ENCODE results near the gene LRG1. TPM values are rescaled to one million over a fixed set of nuclear protein-coding genes. Genes with fewer than 3 reads are reported as not detected.

LRG1 gene
- total and polyA plus RNA-seq, 10 of the 15 experiments (the other 5 are each of a cell fraction or from before 2014, with no cell fraction given), result 0.29 to 4.7 (median 0.58) TPM

DNA sequence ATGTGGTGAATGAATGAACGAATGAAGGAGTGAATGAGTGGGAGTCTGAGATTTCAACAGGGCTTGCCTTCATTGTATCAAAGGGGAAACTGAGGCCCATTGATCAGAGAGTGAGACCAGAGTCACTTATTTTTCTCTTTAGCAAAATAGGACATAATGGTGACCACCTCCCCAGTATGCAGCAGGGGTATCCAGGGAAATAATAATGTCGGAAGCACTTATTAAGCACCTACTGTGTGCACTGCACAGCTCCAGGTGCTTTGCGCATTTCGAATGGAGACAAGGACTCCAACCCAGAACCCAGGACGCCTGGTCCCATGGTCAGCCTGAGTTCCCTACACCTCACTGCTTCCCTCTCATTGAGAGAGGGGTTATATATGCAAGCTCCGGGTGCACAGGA is 46.4 kb upstream of the LRG1 start (continued):
- no peak for TF ChIP-seq TCF7 (IDR thresholded peaks at IDR 0.05; ENCODE audit: borderline replicate concordance)
- TF ChIP-seq, protein P1, sequence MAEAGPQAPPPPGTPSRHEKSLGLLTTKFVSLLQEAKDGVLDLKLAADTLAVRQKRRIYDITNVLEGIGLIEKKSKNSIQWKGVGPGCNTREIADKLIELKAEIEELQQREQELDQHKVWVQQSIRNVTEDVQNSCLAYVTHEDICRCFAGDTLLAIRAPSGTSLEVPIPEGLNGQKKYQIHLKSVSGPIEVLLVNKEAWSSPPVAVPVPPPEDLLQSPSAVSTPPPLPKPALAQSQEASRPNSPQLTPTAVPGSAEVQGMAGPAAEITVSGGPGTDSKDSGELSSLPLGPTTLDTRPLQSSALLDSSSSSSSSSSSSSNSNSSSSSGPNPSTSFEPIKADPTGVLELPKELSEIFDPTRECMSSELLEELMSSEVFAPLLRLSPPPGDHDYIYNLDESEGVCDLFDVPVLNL (IDR thresholded peaks at IDR 0.05; ENCODE audit: low read depth, low read length), result no peak
- TF ChIP-seq ETV6 (conservative IDR thresholded peaks at IDR 0.05 in 1 of 2, IDR thresholded peaks at IDR 0.05 in 1 of 2; ENCODE audit: borderline replicate concordance in 1 of 2, low read depth in 1 of 2), result no peak
- TF ChIP-seq RAD51 (IDR thresholded peaks at IDR 0.05), result no peak
- TF ChIP-seq PAX5 (IDR thresholded peaks at IDR 0.05; ENCODE audit: borderline replicate concordance, low read depth, low read length), result no peak
- TF ChIP-seq ZNF384 (IDR thresholded peaks at IDR 0.05; ENCODE audit: borderline replicate concordance, low read depth, low read length), result no peak

DNA sequence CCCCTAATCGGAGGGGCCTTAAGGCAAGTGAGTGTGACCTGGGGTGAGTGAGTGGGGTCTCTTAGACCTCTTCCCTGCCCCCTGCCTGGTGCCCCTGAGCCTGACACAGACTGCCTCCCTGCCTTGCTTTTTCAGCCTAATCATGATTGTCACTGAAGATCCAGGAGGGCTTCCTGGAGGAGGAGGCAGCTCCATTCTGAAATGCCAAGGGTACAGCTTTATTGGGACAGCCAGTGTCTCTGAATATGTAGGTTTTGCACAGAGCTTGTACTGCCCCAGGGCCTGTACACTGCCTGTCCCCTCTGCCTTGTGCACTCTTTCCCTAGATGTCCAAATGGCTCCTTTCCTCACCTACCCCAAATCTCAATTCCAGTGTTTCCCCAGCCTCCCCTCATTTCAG is 45.7 kb upstream of the LRG1 start:
- SMC1A ChIA-PET (ENCODE audit: uncharacterized antibody, unreplicated experiment), result interaction anchor here (0.8 to 1.1 kb wide), 2 partner anchors 13 to 38 kb away, joined by 3 read pairs; no protein-coding TSS in a partner anchor
- Histone ChIP-seq H3K27ac (ENCODE audit: control insufficient read depth, insufficient read depth) (no peak overlapping the region), H2AFZ (ENCODE audit: control insufficient read depth, low read depth, low read length) (no peak overlapping the region), H3K4me3 (no peak overlapping the region), H3K9ac (ENCODE audit: control insufficient read depth, insufficient read depth, low read length) (no peak overlapping the region), H3K27me3 (replicated peaks in 1 of 2; ENCODE audit: control insufficient read depth in 2 of 2, insufficient read depth in 2 of 2, low read length in 1 of 2) (peaks cover 6% of the 10 kb centered on the region in 2 experiments), H3K4me2 (ENCODE audit: control insufficient read depth, insufficient read depth) (no peak overlapping the region), H3K4me1 (ENCODE audit: control insufficient read depth, insufficient read depth, low read length) (no peaks in the 10 kb centered on the region), H4K20me1 (ENCODE audit: control insufficient read depth, insufficient read depth) (no peaks in the 10 kb centered on the region), H3K36me3 (ENCODE audit: control insufficient read depth in 2 of 2, insufficient read depth in 2 of 2, low read length in 1 of 2) (no peaks in the 10 kb centered on the region), H3K79me2 (ENCODE audit: control insufficient read depth, insufficient read depth, low read length) (no peaks in the 10 kb centered on the region), H3K9me3 (replicated peaks; ENCODE audit: control insufficient read depth, insufficient read depth, low read length) (no peaks in the 10 kb centered on the region)
- DNase-seq (ENCODE audit: low read depth, low spot score), result no peak
- no TSS peak for BruUV-seq (replicated peaks)
- in situ Hi-C loops (cut with MboI), result no loop called here
- WGBS (ENCODE audit: insufficient coverage, insufficient replicate concordance, low lambda C conversion rate, missing lambda C conversion rate), result 38% methylated on average over 1 of the region's 1 CpG
- intact Hi-C loops (cut with micrococcal nuclease; ENCODE audit: unreplicated experiment), result no loop called here
- no peak for FAIRE-seq
- TF ChIP-seq RAD21 (IDR thresholded peaks at IDR 0.05; ENCODE audit: insufficient read depth, low read depth, low read length) (no peak), EED (IDR thresholded peaks at IDR 0.05; ENCODE audit: low read depth) (no peak), EZH2 (IDR thresholded peaks at IDR 0.05; ENCODE audit: borderline replicate concordance, control insufficient read depth, low read depth, low read length) (no peak), PML (IDR thresholded peaks at IDR 0.05; ENCODE audit: low read length) (no peak), HDAC6 (IDR thresholded peaks at IDR 0.05; ENCODE audit: unreplicated experiment) (no peak), KLF5 (IDR thresholded peaks at IDR 0.05; ENCODE audit: partially characterized antibody) (no peak), SREBF1 (IDR thresholded peaks at IDR 0.05; ENCODE audit: low read length) (no peak), MEF2B (IDR thresholded peaks at IDR 0.05; ENCODE audit: partially characterized antibody, poor library complexity, severe bottlenecking) (no peak), CREB1 (IDR thresholded peaks at IDR 0.05; ENCODE audit: low read depth) (no peak), MYB (IDR thresholded peaks at IDR 0.05; ENCODE audit: borderline replicate concordance, low read depth, low read length) (no peak), MTA2 (IDR thresholded peaks at IDR 0.05; ENCODE audit: low read depth) (no peak), ZNF622 (IDR thresholded peaks at IDR 0.05) (no peak)
- CTCF ChIA-PET, result interaction anchor here (0.8 to 1.4 kb wide), 2 partner anchors 18 kb away, joined by 3 to 4 read pairs; no protein-coding TSS in a partner anchor
- no peak for ATAC-seq
- RAD21 ChIA-PET (ENCODE audit: unreplicated experiment), result no interaction called here
- POLR2A ChIA-PET, result no interaction called here
